DOHH2 (cell line): Measurements from ENCODE around the gene INPPL1.

ENCODE experiments used
- H3F3A ChIP-seq: fragments of 200-600 bp; sonication (generic), shearing (Covaris generic); 2 replicates; pipeline ENCODE4 v1.6.0; 2016; ENCODE audit warnings: antibody characterized with exemption, mild to moderate bottlenecking; ENCODE audit not compliant: control insufficient read depth, insufficient read depth
- H3K27ac ChIP-seq: fragments of 200-600 bp; sonication (generic); 2 replicates; pipeline ENCODE4 v1.5.1; 2014; ENCODE audit warnings: low read depth, mild to moderate bottlenecking, low read length, moderate library complexity
- H3K27me3 ChIP-seq: fragments of 200-600 bp; sonication (generic); 2 replicates; pipeline ENCODE4 v1.6.1; 2014; ENCODE audit warnings: mild to moderate bottlenecking, low read length, mixed read lengths; ENCODE audit not compliant: control insufficient read depth
- H3K36me3 ChIP-seq: fragments of 200-600 bp; sonication (generic); 2 replicates; pipeline ENCODE4 v1.6.1; 2014; ENCODE audit warnings: mild to moderate bottlenecking, low read length, moderate library complexity, mixed read lengths; ENCODE audit not compliant: control insufficient read depth
- H3K4me1 ChIP-seq: fragments of 200-600 bp; sonication (generic); 2 replicates; pipeline ENCODE4 v1.6.1; 2014; ENCODE audit warnings: mild to moderate bottlenecking, low read length, mixed read lengths; ENCODE audit not compliant: control insufficient read depth
- H3K4me2 ChIP-seq: fragments of 200-600 bp; sonication (generic); 2 replicates; pipeline ENCODE4 v1.6.0; 2014; ENCODE audit warnings: mild to moderate bottlenecking, low read length, moderate library complexity
- H3K4me3 ChIP-seq: fragments of 200-600 bp; sonication (generic); 2 replicates; pipeline ENCODE4 v1.5.1; 2014; ENCODE audit warnings: mild to moderate bottlenecking, low read length, mixed read lengths
- H3K79me2 ChIP-seq: fragments of 200-600 bp; sonication (generic); 2 replicates; pipeline ENCODE4 v1.6.1; 2014; ENCODE audit warnings: mild to moderate bottlenecking, low read length, mixed read lengths; ENCODE audit not compliant: control insufficient read depth
- H3K9me2 ChIP-seq: fragments of 200-600 bp; sonication (generic); replicated peaks from 2 replicates; pipeline ENCODE4 v1.6.1; 2014; ENCODE audit warnings: mild to moderate bottlenecking, low read length, mixed read lengths; ENCODE audit not compliant: control insufficient read depth
- H3K9me3 ChIP-seq: fragments of 200-600 bp; sonication (generic); 2 replicates; pipeline ENCODE4 v1.6.1; 2014; ENCODE audit warnings: antibody characterized with exemption, low read length, mixed read lengths; ENCODE audit not compliant: control insufficient read depth, insufficient read depth
- H4K20me1 ChIP-seq: fragments of 200-600 bp; sonication (generic); 2 replicates; pipeline ENCODE4 v1.6.0; 2014; ENCODE audit warnings: low read depth, mild to moderate bottlenecking, antibody characterized with exemption, low read length, moderate library complexity; ENCODE audit not compliant: control insufficient read depth, insufficient read depth
- CTCF ChIP-seq: fragments of 200-600 bp; sonication (generic); IDR thresholded peaks from one replicate; pipeline ENCODE4 v1.5.1; 2014; ENCODE audit warnings: antibody characterized with exemption, mild to moderate bottlenecking, low read depth, low read length; ENCODE audit not compliant: poor library complexity, severe bottlenecking
- EZH2phosphoT487 ChIP-seq: fragments of 200-600 bp; sonication (generic); IDR thresholded peaks from 2 replicates; pipeline ENCODE4 v1.6.1; 2017; ENCODE audit warnings: borderline replicate concordance, mild to moderate bottlenecking, antibody characterized with exemption, low read length, moderate library complexity, mixed read lengths

INPPL1 gene

DNA sequence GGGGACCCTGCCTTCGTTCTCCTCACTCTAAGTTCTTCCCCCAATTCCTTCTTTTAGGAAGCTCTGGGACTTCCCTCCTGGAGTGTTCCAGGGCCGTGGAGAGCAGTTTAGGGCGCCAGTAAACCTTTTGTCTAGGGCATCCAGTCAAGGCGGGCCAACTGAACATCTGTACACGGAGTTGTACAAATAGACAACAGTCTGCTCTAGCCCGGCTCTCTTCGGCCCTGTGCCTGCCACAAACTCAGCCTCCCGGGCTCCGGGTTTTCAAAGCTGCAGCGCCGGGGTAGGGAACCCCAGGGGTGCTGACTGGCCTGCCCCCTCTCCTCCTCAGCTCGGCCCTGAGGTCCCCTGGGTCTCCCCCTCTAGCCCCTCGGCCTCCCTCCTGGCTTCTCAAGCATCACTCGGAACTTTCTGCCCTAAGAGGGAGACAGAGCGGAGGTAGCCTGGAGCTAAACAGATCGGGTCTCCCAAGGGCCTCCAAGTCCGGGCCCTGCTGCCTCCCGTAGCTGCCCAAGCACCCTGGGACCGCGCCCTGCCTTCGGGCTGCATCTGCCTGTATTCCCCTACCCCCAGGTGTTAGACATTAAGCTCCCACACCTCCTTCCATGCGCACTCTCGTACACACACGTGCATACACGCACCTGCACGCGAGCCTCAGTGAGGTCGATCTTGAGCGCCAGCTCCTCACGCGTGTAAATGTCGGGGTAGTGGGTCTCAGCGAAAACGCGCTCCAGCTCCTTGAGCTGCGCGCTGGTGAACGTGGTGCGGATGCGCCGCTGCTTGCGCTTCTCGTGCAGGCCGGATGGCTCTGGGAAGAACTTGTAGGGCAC is 16.1 kb downstream of the INPPL1 start:
- no peak overlapping the region for H3K4me3 ChIP-seq

DNA sequence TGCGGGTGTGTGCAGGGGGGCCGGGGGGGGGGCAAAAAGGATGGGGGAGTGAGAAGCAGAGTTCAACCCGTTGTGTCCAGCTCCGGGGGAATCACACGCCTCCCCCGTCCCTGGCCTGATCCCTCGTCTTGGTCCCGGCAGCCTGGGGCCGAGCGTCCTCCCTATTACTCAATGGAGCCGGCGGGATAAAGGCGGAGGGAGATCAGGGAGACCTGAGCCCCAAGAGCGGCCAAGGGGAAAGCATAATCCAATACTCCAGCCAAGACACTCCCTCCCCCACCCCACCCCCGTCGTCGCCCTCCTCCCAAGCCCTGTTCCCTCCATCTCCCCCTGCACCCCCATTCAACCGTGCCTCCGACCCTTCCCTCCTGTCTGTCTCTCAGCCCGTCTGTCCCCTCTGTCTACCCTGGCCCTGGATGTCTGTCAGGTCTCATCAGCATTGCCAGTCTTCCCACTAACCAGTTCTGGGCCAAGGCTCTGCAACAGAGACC is 16.8 kb downstream of the INPPL1 start:
- peaks cover 5% of the 10 kb centered on the region for H3F3A ChIP-seq
- no peaks in the 10 kb centered on the region for H3K9me3 ChIP-seq
- H3K27ac ChIP-seq: no peak overlapping the region
- peaks cover 9% of the 10 kb centered on the region; the same call in 1 of the 2 replicates for H4K20me1 ChIP-seq
- H3K9me2 ChIP-seq: no peaks in the 10 kb centered on the region
- TF ChIP-seq CTCF (no peak), EZH2phosphoT487 (no peak)
- no peaks in the 10 kb centered on the region for H3K79me2 ChIP-seq
- peaks cover 50% of the 10 kb centered on the region for H3K27me3 ChIP-seq
- no peak overlapping the region for H3K4me2 ChIP-seq
- H3K36me3 ChIP-seq: peaks cover 25% of the 10 kb centered on the region
- H3K4me3 ChIP-seq: no peak overlapping the region
- peaks cover 3% of the 10 kb centered on the region; the same call in 1 of the 2 replicates for H3K4me1 ChIP-seq

More for the DNA sequence above, 16.1 kb downstream of the INPPL1 start:
- H3K9me3 ChIP-seq: no peaks in the 10 kb centered on the region
- no peaks in the 10 kb centered on the region for H3K9me2 ChIP-seq
- peaks cover 30% of the 10 kb centered on the region for H3K36me3 ChIP-seq
- H3K27ac ChIP-seq: no peak overlapping the region
- H3K27me3 ChIP-seq: peaks cover 44% of the 10 kb centered on the region
- no peak overlapping the region for H3K4me2 ChIP-seq
- H3K79me2 ChIP-seq: no peaks in the 10 kb centered on the region
- H4K20me1 ChIP-seq: peaks cover 9% of the 10 kb centered on the region; the same call in 1 of the 2 replicates
- peaks cover 8% of the 10 kb centered on the region for H3F3A ChIP-seq
- peaks cover 3% of the 10 kb centered on the region; the same call in 1 of the 2 replicates for H3K4me1 ChIP-seq
- TF ChIP-seq EZH2phosphoT487 (no peak), CTCF (no peak)

- Histone ChIP-seq H3K36me3 (peaks cover 17% of the 10 kb centered on the region), H3K9me3 (no peaks in the 10 kb centered on the region), H4K20me1 (peaks cover 9% of the 10 kb centered on the region; the same call in 1 of the 2 replicates), H3K9me2 (no peaks in the 10 kb centered on the region), H3K27ac (no peak overlapping the region), H3K4me3 (no peak overlapping the region), H3K4me1 (peaks cover 3% of the 10 kb centered on the region; the same call in 1 of the 2 replicates), H3K4me2 (no peak overlapping the region), H3K27me3 (peaks cover 57% of the 10 kb centered on the region), H3F3A (no peaks in the 10 kb centered on the region), H3K79me2 (no peaks in the 10 kb centered on the region)
- no peak for TF ChIP-seq CTCF
- no peak for TF ChIP-seq EZH2phosphoT487
These were observed 17.6 kb downstream of the INPPL1 start for GRCh38 chr11:72242141-72242540.
